ENCODE measurements around the gene ADGRB3. TPM values are rescaled to one million over a fixed set of nuclear protein-coding genes. Genes with fewer than 3 reads are reported as not detected.

The ADGRB3 gene
- total and polyA plus RNA-seq, 10 of the 15 experiments (the other 5 are each of a cell fraction or from before 2014, with no cell fraction given) = 0.03 to 0.06 TPM; not detected in 8

DNA sequence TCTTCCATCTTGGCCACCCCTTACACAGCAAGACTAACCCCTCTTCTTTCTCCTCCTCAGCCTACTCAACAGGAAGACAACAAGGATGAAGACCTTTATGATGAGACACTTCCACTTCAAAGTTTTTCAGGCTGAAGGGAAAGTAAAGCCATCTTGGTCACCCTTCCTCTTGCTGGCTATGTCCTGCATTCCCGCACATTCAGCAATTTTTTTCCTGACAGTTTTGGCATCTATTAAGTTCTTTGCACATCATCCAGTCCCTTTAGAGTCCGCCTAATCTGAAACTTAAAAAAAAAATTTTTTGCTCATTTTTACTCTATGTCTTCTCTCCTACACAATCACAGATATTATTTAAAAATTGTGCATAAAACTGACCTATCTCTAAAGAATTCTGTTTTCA, 668.3 kb downstream of the ADGRB3 start:
- SMC1A ChIA-PET (ENCODE audit: uncharacterized antibody, unreplicated experiment) = no interaction called here
- TF ChIP-seq RAD51 (IDR thresholded peaks at IDR 0.05) (no peak), ZZZ3 (IDR thresholded peaks at IDR 0.05; ENCODE audit: control insufficient read depth, insufficient read length, low read depth) (no peak), BACH1 (IDR thresholded peaks at IDR 0.05; ENCODE audit: borderline replicate concordance) (no peak), SKIL (IDR thresholded peaks at IDR 0.05; ENCODE audit: low read depth, poor library complexity, severe bottlenecking) (no peak), FOXK2 (IDR thresholded peaks at IDR 0.05) (no peak), RFX5 (IDR thresholded peaks at IDR 0.05; ENCODE audit: low read depth, low read length) (no peak), SMAD5 (IDR thresholded peaks at IDR 0.05; ENCODE audit: low read depth) (no peak), EP300 (IDR thresholded peaks at IDR 0.05; ENCODE audit: borderline replicate concordance in 1 of 2, control insufficient read depth in 1 of 2, low read depth in 2 of 2, low read length in 2 of 2) (no peak), ZNF207 (IDR thresholded peaks at IDR 0.05; ENCODE audit: borderline replicate concordance) (no peak), PKNOX1 (IDR thresholded peaks at IDR 0.05) (no peak), PAX5 (IDR thresholded peaks at IDR 0.05; ENCODE audit: borderline replicate concordance, low read depth, low read length) (no peak), EGR1 (IDR thresholded peaks at IDR 0.05; ENCODE audit: borderline replicate concordance in 1 of 2, low read depth in 2 of 2, low read length in 2 of 2) (no peak), MEF2A (IDR thresholded peaks at IDR 0.05; ENCODE audit: insufficient read depth, low read depth, low read length) (no peak), E2F8 (IDR thresholded peaks at IDR 0.05; ENCODE audit: low read depth, partially characterized antibody) (no peak)
- Histone ChIP-seq H3K9ac (ENCODE audit: control insufficient read depth, insufficient read depth, low read length) (no peak overlapping the region), H4K20me1 (ENCODE audit: control insufficient read depth, insufficient read depth) (no peaks in the 10 kb centered on the region), H3K9me3 (replicated peaks; ENCODE audit: control insufficient read depth, insufficient read depth, low read length) (no peaks in the 10 kb centered on the region), H3K79me2 (ENCODE audit: control insufficient read depth, insufficient read depth, low read length) (no peaks in the 10 kb centered on the region), H3K27me3 (replicated peaks in 1 of 2; ENCODE audit: control insufficient read depth in 2 of 2, insufficient read depth in 2 of 2, low read length in 1 of 2) (no peaks in the 10 kb centered on the region), H3K4me2 (ENCODE audit: control insufficient read depth, insufficient read depth) (no peak overlapping the region), H2AFZ (ENCODE audit: control insufficient read depth, low read depth, low read length) (no peak overlapping the region), H3K4me3 (no peak overlapping the region), H3K27ac (ENCODE audit: control insufficient read depth, insufficient read depth) (no peak overlapping the region), H3K4me1 (ENCODE audit: control insufficient read depth, insufficient read depth, low read length) (no peaks in the 10 kb centered on the region), H3K36me3 (ENCODE audit: control insufficient read depth in 2 of 2, insufficient read depth in 2 of 2, low read length in 1 of 2) (no peaks in the 10 kb centered on the region)
- in situ Hi-C loops (cut with MboI) = no loop called here
- CTCF ChIA-PET = no interaction called here
- FAIRE-seq = no peak
- no peak for ATAC-seq
- POLR2A ChIA-PET = no interaction called here
- WGBS (ENCODE audit: insufficient coverage, insufficient replicate concordance, low lambda C conversion rate, missing lambda C conversion rate) = 40% methylated on average over 2 of the region's 2 CpGs
- no peak for DNase-seq (ENCODE audit: low read depth, low spot score)
- RAD21 ChIA-PET (ENCODE audit: unreplicated experiment) = no interaction called here
- no TSS peak for BruUV-seq (replicated peaks)
- intact Hi-C loops (cut with micrococcal nuclease; ENCODE audit: unreplicated experiment) = no loop called here
